ENCODE results near the gene TRPT1. TPM values are rescaled to one million over a fixed set of nuclear protein-coding genes. Genes with fewer than 3 reads are reported as not detected.

Gene TRPT1
- total RNA-seq, 1 donor from 2014 or later: 82.3 TPM

DNA sequence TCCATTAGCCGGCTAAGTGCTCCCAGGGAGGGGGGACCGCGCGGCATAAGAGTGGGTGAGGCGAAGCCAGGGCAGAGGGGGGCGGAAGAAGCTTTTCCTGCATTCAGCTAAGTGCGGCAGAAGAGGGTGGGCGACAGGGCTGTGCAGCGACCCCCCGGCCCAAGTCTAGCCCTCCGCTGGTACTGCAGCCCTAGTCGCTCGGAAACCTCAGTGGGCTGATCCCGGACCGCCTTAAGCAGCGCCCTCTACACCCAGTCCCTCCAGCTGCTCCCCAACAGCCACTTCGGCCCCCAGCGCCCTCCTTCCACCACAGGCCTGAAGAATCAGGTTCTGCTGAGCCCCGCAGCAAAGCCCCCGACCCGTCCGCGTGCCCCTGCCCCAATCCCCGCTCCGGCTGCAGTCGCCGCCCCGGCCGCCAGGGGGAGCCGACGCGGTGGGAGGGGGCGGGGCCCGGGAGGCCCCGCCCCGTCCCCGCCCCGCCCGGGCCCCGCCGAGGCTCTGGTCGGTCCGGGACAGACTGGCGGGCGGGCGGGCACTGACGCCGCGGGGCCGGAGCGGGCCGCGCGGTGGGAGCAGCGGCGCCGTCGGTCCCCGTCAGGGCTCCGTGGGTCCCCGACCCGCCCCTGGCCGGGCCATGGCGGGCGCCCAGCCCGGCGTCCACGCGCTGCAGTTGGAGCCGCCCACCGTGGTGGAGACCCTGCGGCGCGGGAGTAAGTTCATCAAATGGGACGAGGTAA, 25.2 kb upstream of the TRPT1 start, which contains the start of gene PLCB3:
Gene PLCB3 (plus strand): TSS at position 515 of the 737 bp plus-strand sequence. CDS start 120 bp downstream, at position 635.
- Histone ChIP-seq H3K27me3 (ENCODE audit: low read depth) (no peaks in the 10 kb centered on the region), H3K27ac (replicated peaks) (peak within 1 kb of the TSS; percentile 84), H3K4me3 (peak within 1 kb of the TSS; percentile 88), H3K4me1 (peaks cover 49% of the 10 kb centered on the region), H3K36me3 (peaks cover 19% of the 10 kb centered on the region), H3K9me3 (replicated peaks) (no peaks in the 10 kb centered on the region)
- peak; percentile 52 for DNase-seq
- intact Hi-C loops (cut with micrococcal nuclease): no loop called here
- TF ChIP-seq, protein P1, sequence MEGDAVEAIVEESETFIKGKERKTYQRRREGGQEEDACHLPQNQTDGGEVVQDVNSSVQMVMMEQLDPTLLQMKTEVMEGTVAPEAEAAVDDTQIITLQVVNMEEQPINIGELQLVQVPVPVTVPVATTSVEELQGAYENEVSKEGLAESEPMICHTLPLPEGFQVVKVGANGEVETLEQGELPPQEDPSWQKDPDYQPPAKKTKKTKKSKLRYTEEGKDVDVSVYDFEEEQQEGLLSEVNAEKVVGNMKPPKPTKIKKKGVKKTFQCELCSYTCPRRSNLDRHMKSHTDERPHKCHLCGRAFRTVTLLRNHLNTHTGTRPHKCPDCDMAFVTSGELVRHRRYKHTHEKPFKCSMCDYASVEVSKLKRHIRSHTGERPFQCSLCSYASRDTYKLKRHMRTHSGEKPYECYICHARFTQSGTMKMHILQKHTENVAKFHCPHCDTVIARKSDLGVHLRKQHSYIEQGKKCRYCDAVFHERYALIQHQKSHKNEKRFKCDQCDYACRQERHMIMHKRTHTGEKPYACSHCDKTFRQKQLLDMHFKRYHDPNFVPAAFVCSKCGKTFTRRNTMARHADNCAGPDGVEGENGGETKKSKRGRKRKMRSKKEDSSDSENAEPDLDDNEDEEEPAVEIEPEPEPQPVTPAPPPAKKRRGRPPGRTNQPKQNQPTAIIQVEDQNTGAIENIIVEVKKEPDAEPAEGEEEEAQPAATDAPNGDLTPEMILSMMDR (IDR thresholded peaks at IDR 0.05; ENCODE audit: borderline replicate concordance): peak; percentile 85

DNA sequence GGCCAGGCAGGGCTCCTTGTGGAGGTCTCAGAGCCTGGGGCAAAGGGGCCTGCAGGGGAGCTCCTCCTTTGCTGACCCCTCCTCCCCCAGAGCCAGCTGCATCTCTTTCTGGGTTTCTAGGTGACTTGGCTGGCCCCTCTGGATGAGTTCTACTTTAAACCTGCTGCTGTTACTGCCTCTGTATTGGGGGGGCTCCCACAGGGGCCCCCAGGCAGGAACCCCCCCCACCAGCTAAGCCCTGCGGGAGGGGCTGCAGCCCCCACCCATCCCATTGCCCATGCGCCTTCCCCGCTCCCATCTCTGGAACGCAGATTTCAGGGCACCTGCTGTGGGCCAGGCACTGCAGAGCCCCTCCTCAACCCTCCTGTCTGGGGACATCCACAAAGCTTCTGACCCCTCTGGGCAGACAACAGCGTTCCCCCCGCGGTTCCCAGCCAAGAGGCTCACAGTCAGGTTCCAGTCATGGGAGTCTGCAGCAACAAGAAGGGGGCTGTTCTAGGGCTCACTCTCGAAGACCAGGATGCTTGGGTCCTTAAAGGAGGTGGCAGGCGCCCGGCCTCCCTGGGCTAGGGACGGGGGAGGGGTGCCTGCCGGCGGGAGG, 24.5 kb upstream of the TRPT1 start:
- no peaks in the 10 kb centered on the region for H3K27me3 ChIP-seq (ENCODE audit: low read depth)
- no peak for DNase-seq
- H3K36me3 ChIP-seq: peaks cover 12% of the 10 kb centered on the region
- intact Hi-C loops (cut with micrococcal nuclease): no loop called here
- peak overlapping the region; percentile 84 for H3K27ac ChIP-seq (replicated peaks)
- H3K4me3 ChIP-seq: peak overlapping the region; percentile 88
- no peaks in the 10 kb centered on the region for H3K9me3 ChIP-seq (replicated peaks)
- TF ChIP-seq, protein P1 (IDR thresholded peaks at IDR 0.05; ENCODE audit: borderline replicate concordance): no peak
- H3K4me1 ChIP-seq: peaks cover 56% of the 10 kb centered on the region

DNA sequence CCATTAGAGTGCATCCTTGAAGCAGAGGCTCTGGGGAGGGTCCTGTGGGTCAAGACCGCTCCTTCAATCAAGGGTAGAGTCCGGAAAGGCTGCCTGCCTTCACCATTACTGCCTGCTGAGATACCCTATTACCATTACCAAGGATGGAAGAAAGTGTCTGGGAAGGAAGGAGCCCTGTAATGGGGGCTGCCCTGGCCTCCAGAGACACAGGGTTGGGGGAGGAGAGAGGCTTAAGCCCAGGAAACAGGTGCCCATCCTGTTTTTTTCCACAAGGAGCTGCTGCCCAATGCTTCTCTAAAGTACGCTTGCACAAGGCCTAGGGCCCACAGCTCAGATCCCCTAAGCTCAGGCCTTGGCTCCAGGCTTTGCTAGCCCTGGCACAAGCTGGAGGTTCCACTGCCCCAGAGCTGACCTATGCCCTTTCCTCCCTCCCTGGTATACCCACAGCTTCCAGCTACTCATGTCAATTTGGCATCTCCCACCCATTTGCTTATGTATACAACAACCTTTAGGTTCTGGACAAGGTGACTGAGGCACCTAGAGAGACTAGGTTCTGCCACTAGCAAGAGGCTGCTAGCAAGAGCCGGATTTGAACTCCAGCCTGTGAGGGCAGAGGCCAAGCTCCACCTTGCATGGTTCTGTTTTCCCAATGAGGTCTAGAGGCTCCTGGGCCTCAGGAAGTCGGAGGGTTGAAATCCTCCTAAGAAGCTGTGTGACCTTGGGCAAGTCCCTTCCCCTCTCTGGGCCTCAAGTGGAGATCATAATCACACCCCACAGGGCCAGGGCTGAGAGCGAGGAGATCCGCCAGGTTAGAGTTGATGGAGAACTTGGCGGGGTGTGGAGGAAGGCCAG, 23.8 kb upstream of the TRPT1 start:
- TF ChIP-seq, protein P1 (IDR thresholded peaks at IDR 0.05; ENCODE audit: borderline replicate concordance): no peak
- Histone ChIP-seq H3K9me3 (replicated peaks) (no peaks in the 10 kb centered on the region), H3K27me3 (ENCODE audit: low read depth) (no peaks in the 10 kb centered on the region), H3K27ac (replicated peaks) (no peak overlapping the region), H3K4me3 (no peak overlapping the region), H3K4me1 (peaks cover 63% of the 10 kb centered on the region), H3K36me3 (peaks cover 5% of the 10 kb centered on the region)
- no peak for DNase-seq
- intact Hi-C loops (cut with micrococcal nuclease): no loop called here

DNA sequence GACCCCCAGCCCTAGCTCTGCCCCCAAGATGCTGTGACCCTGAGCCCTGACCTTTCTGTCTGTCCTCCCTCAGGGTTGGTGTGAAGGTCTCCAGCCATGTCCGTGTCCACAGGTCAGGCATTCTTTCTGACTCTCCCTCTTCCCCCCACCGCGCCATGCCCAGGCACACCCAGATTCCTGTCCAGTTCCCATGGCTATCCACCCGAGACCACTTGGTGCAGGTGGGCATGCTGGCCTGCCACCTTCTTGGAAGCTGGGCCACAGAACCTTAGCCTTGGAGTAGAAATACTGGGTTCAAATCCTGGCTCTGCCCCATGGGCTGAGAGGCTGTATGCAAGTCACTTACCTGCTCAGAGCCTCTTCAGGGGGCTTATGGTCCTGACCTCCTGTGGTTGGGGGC, 23.1 kb upstream of the TRPT1 start:
- TF ChIP-seq, protein P1 (IDR thresholded peaks at IDR 0.05; ENCODE audit: borderline replicate concordance): no peak
- H3K4me1 ChIP-seq: peaks cover 68% of the 10 kb centered on the region
- no peaks in the 10 kb centered on the region for H3K9me3 ChIP-seq (replicated peaks)
- H3K4me3 ChIP-seq: no peak overlapping the region
- H3K27me3 ChIP-seq (ENCODE audit: low read depth): no peaks in the 10 kb centered on the region
- H3K27ac ChIP-seq (replicated peaks): no peak overlapping the region
- DNase-seq: no peak
- peaks cover 5% of the 10 kb centered on the region for H3K36me3 ChIP-seq
- intact Hi-C loops (cut with micrococcal nuclease): no loop called here

DNA sequence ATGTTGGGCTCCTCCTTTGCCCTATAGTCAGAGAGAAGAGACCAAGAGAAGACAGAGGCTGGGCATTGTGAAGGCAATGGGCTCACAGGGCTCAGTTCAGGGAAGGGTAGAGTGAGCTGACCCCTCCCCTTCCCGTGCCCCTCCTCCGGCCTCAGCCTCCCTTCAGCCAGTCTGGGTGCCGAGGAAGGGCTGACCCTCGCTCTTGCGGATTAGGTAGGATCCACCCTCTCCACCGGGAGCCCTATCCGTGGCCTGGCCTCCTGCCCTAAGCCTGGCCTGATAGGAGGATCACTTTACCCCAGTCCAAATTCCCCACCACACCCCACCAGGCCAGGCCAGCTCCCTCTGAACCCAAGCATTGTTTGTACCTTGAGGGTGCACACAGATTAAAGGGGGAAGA, 22.6 kb upstream of the TRPT1 start:
- Histone ChIP-seq H3K27ac (replicated peaks) (no peak overlapping the region), H3K4me1 (peaks cover 68% of the 10 kb centered on the region), H3K36me3 (peaks cover 9% of the 10 kb centered on the region), H3K4me3 (no peak overlapping the region), H3K27me3 (ENCODE audit: low read depth) (no peaks in the 10 kb centered on the region), H3K9me3 (replicated peaks) (no peaks in the 10 kb centered on the region)
- DNase-seq: no peak
- TF ChIP-seq, protein P1 (IDR thresholded peaks at IDR 0.05; ENCODE audit: borderline replicate concordance): no peak
- intact Hi-C loops (cut with micrococcal nuclease): no loop called here
